ENCODE results near the gene CAMKMT. TPM values are rescaled to one million over a fixed set of nuclear protein-coding genes. Genes with fewer than 3 reads are reported as not detected.

The CAMKMT gene
- total and polyA plus RNA-seq, 2 donors (not counting 1 experiment from before 2014, with no cell fraction given) = 6.2 to 23.3 TPM

DNA sequence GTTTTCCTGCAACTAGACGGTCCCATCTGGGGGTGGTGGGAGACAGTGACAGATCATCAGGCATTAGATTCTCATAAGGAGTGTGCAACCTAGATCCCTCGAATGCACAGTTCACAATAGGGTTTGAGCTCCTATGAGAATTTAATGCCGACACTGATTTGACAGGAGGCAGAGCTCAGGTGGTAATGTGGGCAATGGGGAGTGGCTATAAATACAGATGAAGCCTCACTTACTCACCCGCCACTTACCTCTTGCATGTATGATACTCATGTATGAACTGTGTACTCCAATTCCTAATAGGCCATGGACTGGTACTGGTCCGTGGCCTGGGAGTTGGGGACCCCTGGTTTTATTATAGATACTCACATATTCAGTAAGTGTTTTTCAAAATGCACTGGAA is 457.3 kb downstream of the CAMKMT start:
- CTCF ChIA-PET = no interaction called here
- H3K27me3 Mint-ChIP-seq = peaks cover 34% of the 10 kb centered on the region
- no peak for TF ChIP-seq EZH2 (IDR thresholded peaks at IDR 0.05; ENCODE audit: borderline replicate concordance, insufficient read depth, low read depth, low read length, poor library complexity, severe bottlenecking)
- TF ChIP-seq CTCF (IDR thresholded peaks at IDR 0.05) = no peak

DNA sequence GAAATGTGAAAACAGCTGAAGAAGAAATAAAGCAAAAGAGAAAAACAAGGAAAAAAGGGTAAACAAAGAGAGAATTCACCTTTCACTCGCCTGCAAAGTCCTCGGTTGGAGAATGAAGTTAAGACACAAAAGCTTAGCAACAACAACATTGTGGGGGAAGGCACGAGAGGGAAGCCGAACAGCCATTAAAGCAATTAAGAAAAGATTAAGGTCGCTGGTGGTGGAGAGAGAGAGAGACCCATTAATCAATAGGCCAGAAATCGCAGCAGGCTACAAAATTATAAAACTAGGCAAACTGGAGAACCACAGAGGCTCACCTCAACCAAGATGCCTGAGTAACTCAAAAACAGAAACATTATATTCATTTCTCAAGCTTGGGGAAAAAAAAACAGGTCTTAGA is 459.8 kb downstream of the CAMKMT start:
- no CpG with 5 or more reads among the region's 6 CpGs for WGBS (ENCODE audit: insufficient coverage)
- Histone ChIP-seq H2AFZ (ENCODE audit: insufficient read depth, low read depth, low read length, poor library complexity, severe bottlenecking) (no peak overlapping the region), H3K4me2 (replicated peaks; ENCODE audit: low read depth, low read length, poor library complexity, severe bottlenecking) (no peak overlapping the region), H3K4me1 (ENCODE audit: control insufficient read depth in 2 of 2, insufficient read depth in 2 of 2, low read length in 2 of 2) (no peaks in the 10 kb centered on the region), H3K27ac (ENCODE audit: low read length in 2 of 2) (no peak overlapping the region), H3K36me3 (replicated peaks in 1 of 2; ENCODE audit: control extremely low read depth in 1 of 2, control insufficient read depth in 1 of 2, extremely low read depth in 1 of 2, insufficient read depth in 2 of 2, low read length in 1 of 2) (no peaks in the 10 kb centered on the region), H4K20me1 (ENCODE audit: control insufficient read depth, insufficient read depth, low read length, poor library complexity, severe bottlenecking) (no peaks in the 10 kb centered on the region), H3K27me3 (replicated peaks in 1 of 4; ENCODE audit: control extremely low read depth in 1 of 4, control insufficient read depth in 3 of 4, insufficient read depth in 4 of 4, low read length in 3 of 4) (peaks cover 0 to 3% (median 0%) of the 10 kb centered on the region in 4 experiments), H3K4me3 (ENCODE audit: control extremely low read depth in 1 of 5, extremely low read depth in 1 of 5, insufficient read depth in 1 of 5, low read depth in 2 of 5, low read length in 4 of 5) (no peak overlapping the region), H3K9ac (ENCODE audit: low read length) (no peak overlapping the region), H3K9me3 (ENCODE audit: control extremely low read depth in 1 of 3, control insufficient read depth in 2 of 3, insufficient read depth in 1 of 3, low read length in 2 of 3) (no peaks in the 10 kb centered on the region), H3K79me2 (ENCODE audit: control insufficient read depth, insufficient read depth, low read length) (no peaks in the 10 kb centered on the region)
- DNase-seq (no peak), ATAC-seq (ENCODE audit: low read depth) (no peak)
- H3K27me3 Mint-ChIP-seq = peaks cover 18% of the 10 kb centered on the region
- ChIA-PET CTCF (interaction anchor here (1.3 kb wide), 1 partner anchor 132 kb away, joined by 3 read pairs; no protein-coding TSS in a partner anchor), POLR2A (no interaction called here)
- no peaks in the 10 kb centered on the region for H3K9me3 Mint-ChIP-seq (ENCODE audit: insufficient read depth)
- TF ChIP-seq CTCF (IDR thresholded peaks at IDR 0.05) (no peak), EZH2 (IDR thresholded peaks at IDR 0.05; ENCODE audit: borderline replicate concordance, insufficient read depth, low read depth, low read length, poor library complexity, severe bottlenecking) (no peak)
- no peak overlapping the region for H3K4me3 Mint-ChIP-seq
- no peak overlapping the region for H3K27ac Mint-ChIP-seq
- no peaks in the 10 kb centered on the region for H3K4me1 Mint-ChIP-seq
- intact Hi-C loops (cut with micrococcal nuclease) = no loop called here

More for the DNA sequence above, 457.3 kb downstream of the CAMKMT start:
- H3K27ac Mint-ChIP-seq = no peak overlapping the region
- no peak overlapping the region for H3K27ac ChIP-seq (ENCODE audit: low read length in 2 of 2)
- H3K27me3 ChIP-seq (replicated peaks in 1 of 4; ENCODE audit: control extremely low read depth in 1 of 4, control insufficient read depth in 3 of 4, insufficient read depth in 4 of 4, low read length in 3 of 4) = peaks cover 0 to 10% (median 0%) of the 10 kb centered on the region in 4 experiments
- H3K4me1 Mint-ChIP-seq = no peaks in the 10 kb centered on the region
- H3K4me3 ChIP-seq (ENCODE audit: control extremely low read depth in 1 of 5, extremely low read depth in 1 of 5, insufficient read depth in 1 of 5, low read depth in 2 of 5, low read length in 4 of 5) = no peak overlapping the region
- H3K36me3 ChIP-seq (replicated peaks in 1 of 2; ENCODE audit: control extremely low read depth in 1 of 2, control insufficient read depth in 1 of 2, extremely low read depth in 1 of 2, insufficient read depth in 2 of 2, low read length in 1 of 2) = no peaks in the 10 kb centered on the region
- H3K9me3 ChIP-seq (ENCODE audit: control extremely low read depth in 1 of 3, control insufficient read depth in 2 of 3, insufficient read depth in 1 of 3, low read length in 2 of 3) = no peaks in the 10 kb centered on the region
- no peak overlapping the region for H3K9ac ChIP-seq (ENCODE audit: low read length)
- H3K4me2 ChIP-seq (replicated peaks; ENCODE audit: low read depth, low read length, poor library complexity, severe bottlenecking) = no peak overlapping the region
- no peaks in the 10 kb centered on the region for H3K4me1 ChIP-seq (ENCODE audit: control insufficient read depth in 2 of 2, insufficient read depth in 2 of 2, low read length in 2 of 2)
- no peaks in the 10 kb centered on the region for H3K79me2 ChIP-seq (ENCODE audit: control insufficient read depth, insufficient read depth, low read length)
- H3K9me3 Mint-ChIP-seq (ENCODE audit: insufficient read depth) = no peaks in the 10 kb centered on the region
- no peak for ATAC-seq (ENCODE audit: low read depth)
- 62% methylated on average over 3 of the region's 5 CpGs for WGBS (ENCODE audit: insufficient coverage)
- no peak overlapping the region for H3K4me3 Mint-ChIP-seq
- no peak overlapping the region for H2AFZ ChIP-seq (ENCODE audit: insufficient read depth, low read depth, low read length, poor library complexity, severe bottlenecking)
- intact Hi-C loops (cut with micrococcal nuclease) = no loop called here
- no peaks in the 10 kb centered on the region for H4K20me1 ChIP-seq (ENCODE audit: control insufficient read depth, insufficient read depth, low read length, poor library complexity, severe bottlenecking)
- POLR2A ChIA-PET = no interaction called here
- no peak for DNase-seq

Data from B cell (primary cell).